Measurements from ENCODE around the gene BCOR. TPM values are rescaled to one million over a fixed set of nuclear protein-coding genes. Genes with fewer than 3 reads are reported as not detected.

Gene BCOR
- total and polyA plus RNA-seq, 2 of the 13 experiments (the other 11 are each of a cell fraction or from before 2014, with no cell fraction given): 14.3 to 15.2 TPM

DNA sequence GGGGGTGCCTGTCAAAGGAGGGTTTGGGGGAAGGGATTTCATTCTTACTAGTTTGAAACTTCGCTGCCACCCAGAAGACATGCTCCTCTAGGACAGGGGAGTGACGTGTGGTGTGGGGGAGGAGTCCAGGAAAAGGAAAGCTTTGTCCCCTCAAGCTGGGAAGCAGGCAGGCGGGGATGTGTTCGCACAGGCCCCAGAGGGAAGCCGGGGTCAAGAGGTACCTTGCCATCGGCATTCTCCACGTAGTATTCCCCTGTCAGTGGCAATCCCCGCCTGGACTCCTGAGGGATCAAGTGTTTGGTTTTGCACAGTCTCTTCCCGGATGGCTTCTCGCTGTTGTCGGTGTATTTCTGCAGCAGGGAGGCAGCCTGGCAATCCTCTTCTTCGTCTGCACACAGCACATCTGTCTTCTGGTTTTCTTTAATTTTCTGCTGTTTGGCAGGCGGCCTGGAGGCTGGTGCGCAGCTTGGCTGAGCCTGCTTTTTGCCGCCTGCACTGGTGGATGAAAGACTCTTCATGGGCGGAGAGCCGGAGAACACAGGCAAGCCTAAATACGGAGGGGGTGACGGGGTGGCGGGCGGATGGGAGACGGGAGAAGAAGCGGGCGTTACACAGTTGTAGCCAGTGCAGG is 35.1 kb downstream of the BCOR start:
- ATAC-seq (no peak), FAIRE-seq (no peak), DNase-seq (ENCODE audit: low spot score) (no peak)
- H3K4me2 ChIP-seq (ENCODE audit: low read depth, low read length): no peak overlapping the region
- H3K36me3 ChIP-seq (replicated peaks in 1 of 2; ENCODE audit: control insufficient read depth in 1 of 2, insufficient read depth in 2 of 2, low read length in 2 of 2): peaks cover 10 to 48% of the 10 kb centered on the region in 2 experiments
- H2AFZ ChIP-seq (ENCODE audit: low read length): no peak overlapping the region
- H3K4me1 ChIP-seq (ENCODE audit: insufficient read depth, low read length): peaks cover 9% of the 10 kb centered on the region
- H3K27me3 ChIP-seq (ENCODE audit: control insufficient read depth in 1 of 2, insufficient read depth in 2 of 2, low read length in 2 of 2): no peaks in the 10 kb centered on the region
- intact Hi-C loops (cut with micrococcal nuclease; ENCODE audit: unreplicated experiment): no loop called here
- H3K79me2 ChIP-seq (ENCODE audit: insufficient read depth, low read length): no peaks in the 10 kb centered on the region
- no peak overlapping the region for H3K9ac ChIP-seq (ENCODE audit: insufficient read depth, low read depth, low read length)
- ChIA-PET POLR2A (no interaction called here), CTCF (ENCODE audit: low intra/inter-chr PET ratio, low total read pairs) (no interaction called here)
- no peak overlapping the region for H3K4me3 ChIP-seq (replicated peaks in 1 of 3; ENCODE audit: insufficient read depth in 1 of 3, low read depth in 2 of 3, low read length in 3 of 3)
- in situ Hi-C loops (cut with HindIII; ENCODE audit: extremely low pct_ligation_motif_present, low pct_unique_long_range_greater_than_20kb): no loop called here
- no peaks in the 10 kb centered on the region for H3K9me3 ChIP-seq (ENCODE audit: low read length)
- 100% methylated on average over 16 of the region's 24 CpGs for WGBS (ENCODE audit: low lambda C conversion rate)
- TF ChIP-seq, protein P1, sequence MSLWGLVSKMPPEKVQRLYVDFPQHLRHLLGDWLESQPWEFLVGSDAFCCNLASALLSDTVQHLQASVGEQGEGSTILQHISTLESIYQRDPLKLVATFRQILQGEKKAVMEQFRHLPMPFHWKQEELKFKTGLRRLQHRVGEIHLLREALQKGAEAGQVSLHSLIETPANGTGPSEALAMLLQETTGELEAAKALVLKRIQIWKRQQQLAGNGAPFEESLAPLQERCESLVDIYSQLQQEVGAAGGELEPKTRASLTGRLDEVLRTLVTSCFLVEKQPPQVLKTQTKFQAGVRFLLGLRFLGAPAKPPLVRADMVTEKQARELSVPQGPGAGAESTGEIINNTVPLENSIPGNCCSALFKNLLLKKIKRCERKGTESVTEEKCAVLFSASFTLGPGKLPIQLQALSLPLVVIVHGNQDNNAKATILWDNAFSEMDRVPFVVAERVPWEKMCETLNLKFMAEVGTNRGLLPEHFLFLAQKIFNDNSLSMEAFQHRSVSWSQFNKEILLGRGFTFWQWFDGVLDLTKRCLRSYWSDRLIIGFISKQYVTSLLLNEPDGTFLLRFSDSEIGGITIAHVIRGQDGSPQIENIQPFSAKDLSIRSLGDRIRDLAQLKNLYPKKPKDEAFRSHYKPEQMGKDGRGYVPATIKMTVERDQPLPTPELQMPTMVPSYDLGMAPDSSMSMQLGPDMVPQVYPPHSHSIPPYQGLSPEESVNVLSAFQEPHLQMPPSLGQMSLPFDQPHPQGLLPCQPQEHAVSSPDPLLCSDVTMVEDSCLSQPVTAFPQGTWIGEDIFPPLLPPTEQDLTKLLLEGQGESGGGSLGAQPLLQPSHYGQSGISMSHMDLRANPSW (CRISPR knock-in tag; IDR thresholded peaks at IDR 0.05; ENCODE audit: borderline replicate concordance): no peak
- TF ChIP-seq, protein P2, sequence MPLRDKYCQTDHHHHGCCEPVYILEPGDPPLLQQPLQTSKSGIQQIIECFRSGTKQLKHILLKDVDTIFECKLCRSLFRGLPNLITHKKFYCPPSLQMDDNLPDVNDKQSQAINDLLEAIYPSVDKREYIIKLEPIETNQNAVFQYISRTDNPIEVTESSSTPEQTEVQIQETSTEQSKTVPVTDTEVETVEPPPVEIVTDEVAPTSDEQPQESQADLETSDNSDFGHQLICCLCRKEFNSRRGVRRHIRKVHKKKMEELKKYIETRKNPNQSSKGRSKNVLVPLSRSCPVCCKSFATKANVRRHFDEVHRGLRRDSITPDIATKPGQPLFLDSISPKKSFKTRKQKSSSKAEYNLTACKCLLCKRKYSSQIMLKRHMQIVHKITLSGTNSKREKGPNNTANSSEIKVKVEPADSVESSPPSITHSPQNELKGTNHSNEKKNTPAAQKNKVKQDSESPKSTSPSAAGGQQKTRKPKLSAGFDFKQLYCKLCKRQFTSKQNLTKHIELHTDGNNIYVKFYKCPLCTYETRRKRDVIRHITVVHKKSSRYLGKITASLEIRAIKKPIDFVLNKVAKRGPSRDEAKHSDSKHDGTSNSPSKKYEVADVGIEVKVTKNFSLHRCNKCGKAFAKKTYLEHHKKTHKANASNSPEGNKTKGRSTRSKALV (CRISPR knock-in tag; IDR thresholded peaks at IDR 0.05): no peak
- TF ChIP-seq ZNF772 (CRISPR knock-in tag; IDR thresholded peaks at IDR 0.05) (no peak), ZNF557 (CRISPR knock-in tag; IDR thresholded peaks at IDR 0.05) (no peak), ARNT2 (CRISPR knock-in tag; IDR thresholded peaks at IDR 0.05; ENCODE audit: low read depth) (no peak), HCFC1 (IDR thresholded peaks at IDR 0.05; ENCODE audit: low read depth, low read length) (no peak), ZNF782 (CRISPR knock-in tag; IDR thresholded peaks at IDR 0.05; ENCODE audit: borderline replicate concordance) (no peak)
- TF ChIP-seq, protein P3, sequence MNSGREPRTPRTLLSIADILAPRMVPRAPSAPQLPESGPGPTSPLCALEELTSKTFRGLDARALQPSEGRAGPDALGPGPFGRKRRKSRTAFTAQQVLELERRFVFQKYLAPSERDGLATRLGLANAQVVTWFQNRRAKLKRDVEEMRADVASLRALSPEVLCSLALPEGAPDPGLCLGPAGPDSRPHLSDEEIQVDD (CRISPR knock-in tag; IDR thresholded peaks at IDR 0.05; ENCODE audit: borderline replicate concordance): no peak
- TF ChIP-seq, protein P4, sequence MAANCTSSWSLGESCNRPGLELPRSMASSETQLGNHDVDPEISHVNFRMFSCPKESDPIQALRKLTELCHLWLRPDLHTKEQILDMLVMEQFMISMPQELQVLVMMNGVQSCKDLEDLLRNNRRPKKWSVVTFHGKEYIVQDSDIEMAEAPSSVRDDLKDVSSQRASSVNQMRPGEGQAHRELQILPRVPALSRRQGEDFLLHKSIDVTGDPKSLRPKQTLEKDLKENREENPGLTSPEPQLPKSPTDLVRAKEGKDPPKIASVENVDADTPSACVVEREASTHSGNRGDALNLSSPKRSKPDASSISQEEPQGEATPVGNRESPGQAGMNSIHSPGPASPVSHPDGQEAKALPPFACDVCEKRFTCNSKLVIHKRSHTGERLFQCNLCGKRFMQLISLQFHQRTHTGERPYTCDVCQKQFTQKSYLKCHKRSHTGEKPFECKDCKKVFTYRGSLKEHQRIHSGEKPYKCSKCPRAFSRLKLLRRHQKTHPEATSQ (CRISPR knock-in tag; IDR thresholded peaks at IDR 0.05; ENCODE audit: borderline replicate concordance): no peak
- TF ChIP-seq, protein P5, sequence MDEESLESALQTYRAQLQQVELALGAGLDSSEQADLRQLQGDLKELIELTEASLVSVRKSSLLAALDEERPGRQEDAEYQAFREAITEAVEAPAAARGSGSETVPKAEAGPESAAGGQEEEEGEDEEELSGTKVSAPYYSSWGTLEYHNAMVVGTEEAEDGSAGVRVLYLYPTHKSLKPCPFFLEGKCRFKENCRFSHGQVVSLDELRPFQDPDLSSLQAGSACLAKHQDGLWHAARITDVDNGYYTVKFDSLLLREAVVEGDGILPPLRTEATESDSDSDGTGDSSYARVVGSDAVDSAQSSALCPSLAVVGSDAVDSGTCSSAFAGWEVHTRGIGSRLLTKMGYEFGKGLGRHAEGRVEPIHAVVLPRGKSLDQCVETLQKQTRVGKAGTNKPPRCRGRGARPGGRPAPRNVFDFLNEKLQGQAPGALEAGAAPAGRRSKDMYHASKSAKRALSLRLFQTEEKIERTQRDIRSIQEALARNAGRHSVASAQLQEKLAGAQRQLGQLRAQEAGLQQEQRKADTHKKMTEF (CRISPR knock-in tag; IDR thresholded peaks at IDR 0.05): no peak
- BruUV-seq (replicated peaks): TSS peak; percentile 23
- no peak overlapping the region for H3K27ac ChIP-seq (ENCODE audit: extremely low read length, insufficient read depth, low read length)
- 0 out of 2 replicates have a peak, but pooled peaks cover 4% of the 10 kb centered on the region for H4K20me1 ChIP-seq (ENCODE audit: insufficient read depth, low read length)
